HepG2 (cell line): ENCODE results near the gene OBP2A.

Experiments
- ASH2L ChIP-seq: fragments of 300-600, 200-600 bp; sonication (generic); IDR thresholded peaks from 2 replicates; pipeline ENCODE4 v1.7.0; 2017; ENCODE audit warnings: low read depth, mild to moderate bottlenecking, moderate library complexity, mixed read lengths, low read length; ENCODE audit not compliant: insufficient read length
- ATF2 ChIP-seq: sonication (generic); formaldehyde crosslinking; IDR thresholded peaks from 2 replicates; pipeline ENCODE4 v1.4.0; 2020; ENCODE audit warnings: missing genetic modification reagents
- CREM ChIP-seq, 2 experiments: sonication (generic) in 1 of 2; formaldehyde crosslinking in 1 of 2; IDR thresholded peaks; 2 replicates each; pipeline versions ENCODE4 v1.4.0 to v1.6.1; 2016 to 2020; ENCODE audit warnings: antibody characterized with exemption in 1 of 2, mild to moderate bottlenecking in 1 of 2, missing genetic modification reagents in 1 of 2
- CTCF ChIP-seq: sonication (generic); formaldehyde crosslinking; IDR thresholded peaks from 2 replicates; pipeline ENCODE4 v1.5.0; 2020; ENCODE audit warnings: mild to moderate bottlenecking, missing genetic modification reagents, moderate library complexity
- ELF4 ChIP-seq: sonication (generic); formaldehyde crosslinking; IDR thresholded peaks from 2 replicates; pipeline ENCODE4 v1.5.0; 2020; ENCODE audit warnings: missing genetic modification reagents, mild to moderate bottlenecking, moderate library complexity, borderline replicate concordance
- KDM1A ChIP-seq: IDR thresholded peaks from 2 replicates; pipeline ENCODE4 v1.6.1; 2016; ENCODE audit warnings: missing compliant biosample characterization
- NCOA2 ChIP-seq: sonication (generic); formaldehyde crosslinking; IDR thresholded peaks from 2 replicates; pipeline ENCODE4 v1.8.0; 2022; ENCODE audit warnings: inconsistent platforms
- POLR2AphosphoS5 ChIP-seq: IDR thresholded peaks from 2 replicates; pipeline ENCODE4 v1.6.1; 2012; ENCODE audit warnings: low read depth, low read length

- TF ChIP-seq NCOA2 (CRISPR knock-in tag), result no peak
- no peak for TF ChIP-seq KDM1A (CRISPR knock-in tag)
- no peak for TF ChIP-seq POLR2AphosphoS5
- TF ChIP-seq ATF2 (CRISPR knock-in tag), result no peak
- TF ChIP-seq CTCF (CRISPR knock-in tag), result no peak
- no peak for TF ChIP-seq ASH2L
- no peak for TF ChIP-seq ELF4 (CRISPR knock-in tag)
- no peak for TF ChIP-seq CREM (IDR thresholded peaks at IDR 0.05)
- TF ChIP-seq CREM (CRISPR knock-in tag; IDR thresholded peaks at IDR 0.05), result no peak
Observed at GRCh38 chr9:135533113-135533512, 12.8 kb upstream of the OBP2A start.
